ENCODE data around the gene RPLP1. TPM values are rescaled to one million over a fixed set of nuclear protein-coding genes. Genes with fewer than 3 reads are reported as not detected.
A peak's percentile ranks its signal among the peaks of the same experiment; 100 is the strongest.

The RPLP1 gene
- total RNA-seq, 1 experiment from 2014 or later = 1,651 TPM

GRCh38 chr15:69462030-69462492, 9.4 kb downstream of the RPLP1 start:
- Histone ChIP-seq H3K79me2 (ENCODE audit: low read depth) (0 out of 2 replicates have a peak, but pooled peaks cover 3% of the 10 kb centered on the region), H3K9me3 (ENCODE audit: insufficient read depth, low read depth) (no peaks in the 10 kb centered on the region), H3F3A (ENCODE audit: insufficient read depth, low read depth) (peaks cover 24% of the 10 kb centered on the region), H3K4me3 (peak overlapping the region; percentile 61), H4K20me1 (ENCODE audit: insufficient read depth) (peaks cover under 1% of the 10 kb centered on the region; the same call in 1 of the 2 replicates), H3K27me3 (ENCODE audit: insufficient read depth, low read depth) (no peaks in the 10 kb centered on the region), H3K4me2 (peak overlapping the region; percentile 75), H2AFZ (peak overlapping the region; percentile 94), H3K9me2 (ENCODE audit: insufficient read depth) (no peaks in the 10 kb centered on the region), H3K36me3 (ENCODE audit: low read depth) (no peaks in the 10 kb centered on the region), H3K4me1 (replicated peaks; ENCODE audit: insufficient read depth) (peaks cover 27% of the 10 kb centered on the region), H3K27ac (peak overlapping the region; percentile 46; the same call in 1 of the 2 replicates)
- TF ChIP-seq CTCF (conservative IDR thresholded peaks at IDR 0.05) (no peak), EZH2 (IDR thresholded peaks at IDR 0.05; ENCODE audit: low read depth) (no peak)
- BruUV-seq (replicated peaks) = TSS peak; percentile 69
- POLR2A ChIA-PET (ENCODE audit: unreplicated experiment) = interaction anchor here (0.5 to 1.5 kb wide), 8 partner anchors 9 to 1286 kb away, joined by 3 to 12 read pairs (median 6); partner anchors contain the start of genes KIF23 and RPLP1
- intact Hi-C loops (cut with micrococcal nuclease; ENCODE audit: unreplicated experiment) = no loop called here
- peak in 1 of 2 experiments; percentile 41 for DNase-seq
- CTCF ChIA-PET = interaction anchor here (0.6 to 1.8 kb wide), 6 partner anchors 9 to 1118 kb away, joined by 3 to 16 read pairs (median 4); partner anchors contain the start of genes KIF23 and RPLP1

- POLR2A ChIA-PET (ENCODE audit: unreplicated experiment) = interaction anchor here (0.5 to 1.5 kb wide), 11 partner anchors 10 to 1319 kb away, joined by 3 to 12 read pairs (median 4); partner anchors contain the start of genes KIF23 and RPLP1
- Histone ChIP-seq H3K9me2 (ENCODE audit: insufficient read depth) (no peaks in the 10 kb centered on the region), H3K36me3 (ENCODE audit: low read depth) (no peaks in the 10 kb centered on the region), H3K27me3 (ENCODE audit: insufficient read depth, low read depth) (no peaks in the 10 kb centered on the region), H3K4me3 (peak overlapping the region; percentile 61), H3K79me2 (ENCODE audit: low read depth) (0 out of 2 replicates have a peak, but pooled peaks cover 3% of the 10 kb centered on the region), H3K9me3 (ENCODE audit: insufficient read depth, low read depth) (no peaks in the 10 kb centered on the region), H3K4me2 (peak overlapping the region; percentile 87), H3K27ac (peak overlapping the region; percentile 83), H4K20me1 (ENCODE audit: insufficient read depth) (no peaks in the 10 kb centered on the region), H3K4me1 (replicated peaks; ENCODE audit: insufficient read depth) (peaks cover 33% of the 10 kb centered on the region), H3F3A (ENCODE audit: insufficient read depth, low read depth) (peaks cover 22% of the 10 kb centered on the region), H2AFZ (peak overlapping the region; percentile 94)
- no peak for TF ChIP-seq EZH2 (IDR thresholded peaks at IDR 0.05; ENCODE audit: low read depth)
- peak; percentile 78 for TF ChIP-seq CTCF (conservative IDR thresholded peaks at IDR 0.05)
- peak; percentile 89 to 97 for DNase-seq
- CTCF ChIA-PET = interaction anchor here (0.6 to 1.8 kb wide), 7 partner anchors 10 to 1118 kb away, joined by 3 to 16 read pairs (median 4); partner anchors contain the start of genes KIF23 and RPLP1
- intact Hi-C loops (cut with micrococcal nuclease; ENCODE audit: unreplicated experiment) = no loop called here
- no TSS peak for BruUV-seq (replicated peaks)
These were observed 10.0 kb downstream of the RPLP1 start for GRCh38 chr15:69462493-69463181.

- H3K9me2 ChIP-seq (ENCODE audit: insufficient read depth) = no peaks in the 10 kb centered on the region
- H3K79me2 ChIP-seq (ENCODE audit: low read depth) = 0 out of 2 replicates have a peak, but pooled peaks cover 3% of the 10 kb centered on the region
- H3F3A ChIP-seq (ENCODE audit: insufficient read depth, low read depth) = peaks cover 22% of the 10 kb centered on the region
- DNase-seq = no peak
- H3K9me3 ChIP-seq (ENCODE audit: insufficient read depth, low read depth) = no peaks in the 10 kb centered on the region
- TF ChIP-seq CTCF (conservative IDR thresholded peaks at IDR 0.05) = no peak
- no peak for TF ChIP-seq EZH2 (IDR thresholded peaks at IDR 0.05; ENCODE audit: low read depth)
- POLR2A ChIA-PET (ENCODE audit: unreplicated experiment) = interaction anchor here (0.5 to 1.5 kb wide), 5 partner anchors 10 to 1318 kb away, joined by 3 to 11 read pairs (median 4); partner anchors contain the start of genes KIF23 and RPLP1
- H4K20me1 ChIP-seq (ENCODE audit: insufficient read depth) = no peaks in the 10 kb centered on the region
- peak overlapping the region; percentile 87 for H3K4me2 ChIP-seq
- peak overlapping the region; percentile 83 for H3K27ac ChIP-seq
- TSS peak; percentile 55 for BruUV-seq (replicated peaks)
- H2AFZ ChIP-seq = peak overlapping the region; percentile 78
- peaks cover 39% of the 10 kb centered on the region for H3K4me1 ChIP-seq (replicated peaks; ENCODE audit: insufficient read depth)
- intact Hi-C loops (cut with micrococcal nuclease; ENCODE audit: unreplicated experiment) = no loop called here
- H3K4me3 ChIP-seq = peak overlapping the region; percentile 61
- H3K27me3 ChIP-seq (ENCODE audit: insufficient read depth, low read depth) = no peaks in the 10 kb centered on the region
- H3K36me3 ChIP-seq (ENCODE audit: low read depth) = no peaks in the 10 kb centered on the region
- CTCF ChIA-PET = interaction anchor here (0.6 to 1.8 kb wide), 4 partner anchors 10 to 1042 kb away, joined by 3 to 16 read pairs (median 4); partner anchors contain the start of gene RPLP1
These were observed 10.7 kb downstream of the RPLP1 start for GRCh38 chr15:69463182-69463756.
